DMS153 treated with DMSO at 0.1 percent for 48 hours (cell line): ENCODE results near the gene BAHD1.

Source experiments
- DNase-seq: peaks from one replicate; lab custom pipeline; 2025; ENCODE audit not compliant: unreplicated experiment; lab: John Stamatoyannopoulos, UW

BAHD1 gene

GRCh38 chr15:40489274-40490175 is 48.8 kb downstream of the BAHD1 start:
- no peak for DNase-seq

GRCh38 chr15:40493089-40493840 is 52.5 kb downstream of the BAHD1 start:
- DNase-seq: no peak

GRCh38 chr15:40495516-40495915 is 54.8 kb downstream of the BAHD1 start:
- DNase-seq: no peak

- DNase-seq: no peak
These were observed 57.7 kb downstream of the BAHD1 start for GRCh38 chr15:40498418-40498817.

GRCh38 chr15:40498891-40499290 is 58.1 kb downstream of the BAHD1 start:
- DNase-seq: no peak

GRCh38 chr15:40499931-40500330 is 59.2 kb downstream of the BAHD1 start:
- DNase-seq: no peak

- DNase-seq: no peak
These were observed 60.0 kb downstream of the BAHD1 start for GRCh38 chr15:40500568-40501330.

- DNase-seq: no peak
These were observed 60.7 kb downstream of the BAHD1 start for GRCh38 chr15:40501487-40501886.

- DNase-seq: no peak
These were observed 66.3 kb downstream of the BAHD1 start for GRCh38 chr15:40506964-40507571.

- DNase-seq: no peak
These were observed 67.5 kb downstream of the BAHD1 start for GRCh38 chr15:40508216-40508615.

- DNase-seq: no peak
These were observed 69.4 kb downstream of the BAHD1 start for GRCh38 chr15:40510201-40510600.

GRCh38 chr15:40511093-40511471 is 70.3 kb downstream of the BAHD1 start:
- DNase-seq: no peak

- DNase-seq: no peak
These were observed 70.8 kb downstream of the BAHD1 start for GRCh38 chr15:40511472-40512133.

- no peak for DNase-seq
These were observed 71.7 kb downstream of the BAHD1 start for GRCh38 chr15:40512440-40512839.

- no peak for DNase-seq
These were observed 72.9 kb downstream of the BAHD1 start for GRCh38 chr15:40513609-40514008.

GRCh38 chr15:40516322-40516721 is 75.6 kb downstream of the BAHD1 start:
- no peak for DNase-seq
